Measurements from ENCODE around the gene DGKB. TPM values are rescaled to one million over a fixed set of nuclear protein-coding genes. Genes with fewer than 3 reads are reported as not detected.
A peak's percentile ranks its signal among the peaks of the same experiment; 100 is the strongest.

DGKB gene
- polyA plus RNA-seq, 1 of the 3 experiments (the other 2 are of a cell fraction), result 2.1 TPM

- no peak for TF ChIP-seq REST (IDR thresholded peaks at IDR 0.05; ENCODE audit: low read depth, low read length)
- peak; percentile 70 for TF ChIP-seq SMC3 (IDR thresholded peaks at IDR 0.05; ENCODE audit: low read depth, low read length)
Measured at GRCh38 chr7:14717816-14718215, 184.7 kb downstream of the DGKB start (continued).

- Histone ChIP-seq H3K9me3 (no peaks in the 10 kb centered on the region), H3K79me2 (ENCODE audit: insufficient read depth) (no peaks in the 10 kb centered on the region), H3K4me2 (no peak overlapping the region), H4K20me1 (ENCODE audit: insufficient read depth) (no peaks in the 10 kb centered on the region), H3K36me3 (replicated peaks in 1 of 2; ENCODE audit: control insufficient read depth in 1 of 2, insufficient read depth in 2 of 2, low read length in 1 of 2) (no peaks in the 10 kb centered on the region), H3K4me1 (ENCODE audit: control insufficient read depth in 1 of 2, insufficient read depth in 2 of 2, low read depth in 1 of 2, low read length in 1 of 2) (no peaks in the 10 kb centered on the region), H3K4me3 (ENCODE audit: low read depth in 2 of 2, low read length in 1 of 2) (no peak overlapping the region), H3F3A (replicated peaks; ENCODE audit: insufficient read depth) (no peaks in the 10 kb centered on the region), H3K9ac (no peak overlapping the region), H3K27me3 (ENCODE audit: insufficient read depth) (no peaks in the 10 kb centered on the region), H2AFZ (ENCODE audit: low read depth) (no peak overlapping the region), H3K27ac (ENCODE audit: low read depth in 2 of 2, low read length in 1 of 2) (no peak overlapping the region), H3K9me2 (no peaks in the 10 kb centered on the region)
- TF ChIP-seq CTCF (IDR thresholded peaks at IDR 0.05) (no peak), USF1 (IDR thresholded peaks at IDR 0.05; ENCODE audit: borderline replicate concordance, low read depth) (no peak), TEAD4 (IDR thresholded peaks at IDR 0.05; ENCODE audit: borderline replicate concordance, insufficient read depth) (no peak), MAX (IDR thresholded peaks at IDR 0.05; ENCODE audit: low read depth) (no peak), TAF1 (IDR thresholded peaks at IDR 0.05; ENCODE audit: borderline replicate concordance, low read depth, low read length) (no peak), SMC3 (IDR thresholded peaks at IDR 0.05; ENCODE audit: low read depth, low read length) (no peak), POLR2AphosphoS5 (IDR thresholded peaks at IDR 0.05; ENCODE audit: low read depth, low read length) (no peak), RXRA (IDR thresholded peaks at IDR 0.05; ENCODE audit: borderline replicate concordance, low read depth) (no peak), ZBTB33 (IDR thresholded peaks at IDR 0.05; ENCODE audit: borderline replicate concordance, low read depth) (no peak), ELF1 (IDR thresholded peaks at IDR 0.05) (no peak), RFX5 (IDR thresholded peaks at IDR 0.05; ENCODE audit: low read length) (no peak), GATA2 (CRISPR knock-in tag; IDR thresholded peaks at IDR 0.05) (no peak), RCOR1 (IDR thresholded peaks at IDR 0.05; ENCODE audit: low read length) (no peak), FOSL2 (IDR thresholded peaks at IDR 0.05; ENCODE audit: borderline replicate concordance, low read depth) (no peak), NRF1 (IDR thresholded peaks at IDR 0.05; ENCODE audit: low read depth, low read length) (no peak), SIN3A (IDR thresholded peaks at IDR 0.05; ENCODE audit: borderline replicate concordance, low read depth, low read length) (no peak), NFIC (IDR thresholded peaks at IDR 0.05; ENCODE audit: borderline replicate concordance) (no peak), FOXJ3 (CRISPR knock-in tag; IDR thresholded peaks at IDR 0.05) (no peak)
- POLR2A ChIA-PET, result interaction anchor here (1.0 kb wide), 1 partner anchor 186 kb away, joined by 3 read pairs; no protein-coding TSS in a partner anchor
- CTCF ChIA-PET, result interaction anchor here (0.9 to 8.0 kb wide), 35 partner anchors 11 to 1435 kb away, joined by 3 to 106 read pairs (median 6); partner anchors contain the start of genes DGKB and ETV1
- DNase-seq, result no peak
Measured at GRCh38 chr7:14717169-14717568, 185.4 kb downstream of the DGKB start.

All from SK-N-SH (cell line).